Hematopoietic multipotent progenitor cell treated with erythropoietin and hydrocortisone succinate and interleukin-3 and kit ligand, for 15 days (in vitro differentiated cells): ENCODE data around the gene TSPAN9.
A peak's percentile ranks its signal among the peaks of the same experiment; 100 is the strongest.

Experiments
- DNase-seq: peaks from one replicate; pipeline ENCODE4 v3.0.0-alpha.2; 2015; ENCODE audit warnings: low spot score

TSPAN9 gene

GRCh38 chr12:3296409-3296701, 219.2 kb downstream of the TSPAN9 start:
- no peak for DNase-seq

GRCh38 chr12:3298603-3299002, 221.4 kb downstream of the TSPAN9 start:
- DNase-seq, result no peak

- peak; percentile 54 for DNase-seq
These were observed 223.0 kb downstream of the TSPAN9 start for GRCh38 chr12:3299929-3300832.

GRCh38 chr12:3300833-3301401, 223.7 kb downstream of the TSPAN9 start:
- DNase-seq, result no peak

GRCh38 chr12:3302401-3303041, 225.3 kb downstream of the TSPAN9 start:
- DNase-seq, result no peak

GRCh38 chr12:3303410-3304136, 226.4 kb downstream of the TSPAN9 start:
- DNase-seq, result no peak

GRCh38 chr12:3304436-3305165, 227.4 kb downstream of the TSPAN9 start:
- no peak for DNase-seq

GRCh38 chr12:3305464-3305863, 228.3 kb downstream of the TSPAN9 start:
- no peak for DNase-seq

GRCh38 chr12:3305904-3306619, 228.9 kb downstream of the TSPAN9 start:
- DNase-seq, result no peak

- DNase-seq, result no peak
These were observed 230.2 kb downstream of the TSPAN9 start for GRCh38 chr12:3307389-3307788.

- DNase-seq, result no peak
These were observed 230.9 kb downstream of the TSPAN9 start for GRCh38 chr12:3308063-3308462.

- no peak for DNase-seq
These were observed 231.4 kb downstream of the TSPAN9 start for GRCh38 chr12:3308609-3309008.

GRCh38 chr12:3309805-3310204, 232.6 kb downstream of the TSPAN9 start:
- DNase-seq, result no peak

GRCh38 chr12:3310271-3311026, 233.3 kb downstream of the TSPAN9 start:
- DNase-seq, result no peak

GRCh38 chr12:3311027-3311402, 233.8 kb downstream of the TSPAN9 start:
- no peak for DNase-seq

- no peak for DNase-seq
These were observed 234.4 kb downstream of the TSPAN9 start for GRCh38 chr12:3311491-3312103.

- DNase-seq, result no peak
These were observed 235.9 kb downstream of the TSPAN9 start for GRCh38 chr12:3313066-3313465.

- DNase-seq, result no peak
These were observed 236.8 kb downstream of the TSPAN9 start for GRCh38 chr12:3313675-3314663.

- no peak for DNase-seq
These were observed 238.1 kb downstream of the TSPAN9 start for GRCh38 chr12:3315201-3315661.
